SW480 (cell line): ENCODE measurements around the gene NMT2.

Experiments
- DNase-seq: peaks from one replicate; pipeline ENCODE4 v3.0.0-alpha.2; 2016; ENCODE audit warnings: low spot score

The NMT2 gene

DNA sequence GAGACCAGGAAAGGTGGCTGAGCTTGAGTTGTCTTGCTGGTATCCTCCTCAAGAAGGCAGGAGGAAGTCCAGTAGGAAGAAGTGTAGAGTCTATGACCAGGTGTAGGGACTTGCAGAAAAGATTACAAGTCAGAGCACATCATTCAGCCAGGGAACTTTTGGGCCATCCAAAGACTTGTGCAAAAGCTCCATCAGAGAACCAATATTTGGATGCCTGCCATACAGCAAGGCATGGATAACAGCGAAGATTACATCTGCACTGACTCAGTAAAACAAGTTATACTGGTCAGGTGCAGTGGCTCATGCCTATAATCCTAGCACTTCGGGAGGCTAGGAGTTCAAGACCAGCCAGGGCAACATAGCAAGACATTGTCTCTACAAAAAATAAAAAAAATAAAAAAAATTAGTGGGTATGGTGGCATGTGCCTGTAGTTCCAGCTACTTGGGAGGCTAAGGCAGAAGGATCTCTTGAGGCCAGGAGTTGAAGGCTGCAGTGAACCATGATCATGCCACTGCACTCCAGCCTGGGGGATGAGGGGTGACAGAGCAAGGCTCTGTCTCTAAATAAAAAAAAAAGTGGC is 13.2 kb upstream of the NMT2 start:
- DNase-seq, result no peak

DNA sequence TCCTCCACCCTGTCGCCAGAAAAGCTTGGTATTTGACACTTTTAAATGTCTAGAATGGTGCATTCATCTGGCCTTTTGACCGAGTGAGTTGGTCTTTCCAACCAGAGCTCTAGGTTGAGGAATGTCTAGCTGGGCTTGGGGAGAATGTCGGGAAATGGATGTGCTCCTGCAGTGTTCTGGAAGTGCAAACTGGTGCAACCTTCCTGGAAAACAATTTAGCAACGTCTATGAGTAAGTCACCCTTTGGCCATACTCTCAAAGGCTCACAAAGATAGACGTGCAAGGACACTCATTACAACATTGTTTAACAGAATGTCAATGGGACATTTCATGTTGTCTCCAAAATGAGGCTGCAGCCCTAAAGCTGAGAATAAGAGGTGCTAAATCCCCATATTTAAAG is 12.2 kb upstream of the NMT2 start:
- DNase-seq, result no peak

DNA sequence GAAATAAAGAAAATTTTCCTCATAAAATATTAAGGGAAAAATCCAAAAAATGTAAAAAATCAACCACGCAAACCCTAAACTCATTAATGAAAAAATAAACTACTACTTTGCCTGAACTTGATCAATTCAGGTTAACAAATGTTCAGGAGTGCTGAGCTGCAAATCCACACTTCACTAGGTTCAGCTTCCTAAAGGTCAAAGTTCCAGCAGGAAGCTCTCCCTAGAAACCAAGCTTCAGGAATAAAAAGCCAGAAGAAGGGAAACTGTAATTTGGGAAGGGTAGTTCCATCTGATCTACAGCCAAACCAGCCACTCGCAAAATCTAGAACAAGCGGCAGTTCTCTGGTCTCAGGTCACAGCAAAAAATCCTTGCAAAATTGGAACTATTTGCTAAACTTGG is 7.8 kb upstream of the NMT2 start:
- no peak for DNase-seq

DNA sequence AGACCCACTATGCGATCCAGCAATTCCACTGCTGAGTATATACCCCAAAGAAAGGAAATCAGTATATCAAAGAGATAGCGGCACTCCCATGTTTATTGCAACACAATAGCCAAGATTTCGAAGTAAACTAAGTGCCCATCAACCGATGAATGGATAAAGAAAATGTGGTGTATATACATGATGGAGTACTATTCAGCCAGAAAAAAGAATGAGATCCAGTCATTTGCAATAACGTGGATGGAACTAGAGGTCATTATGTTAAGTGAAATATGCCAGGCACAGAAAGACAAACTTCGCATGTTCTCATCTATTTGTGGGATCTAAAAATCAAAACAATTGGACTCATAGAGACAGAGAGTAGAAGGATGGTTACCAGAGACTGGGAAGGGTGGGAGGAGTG is 7.1 kb upstream of the NMT2 start:
- DNase-seq, result no peak

GRCh38 chr10:15172306-15172840 is 3.9 kb upstream of the NMT2 start:
- no peak for DNase-seq

DNA sequence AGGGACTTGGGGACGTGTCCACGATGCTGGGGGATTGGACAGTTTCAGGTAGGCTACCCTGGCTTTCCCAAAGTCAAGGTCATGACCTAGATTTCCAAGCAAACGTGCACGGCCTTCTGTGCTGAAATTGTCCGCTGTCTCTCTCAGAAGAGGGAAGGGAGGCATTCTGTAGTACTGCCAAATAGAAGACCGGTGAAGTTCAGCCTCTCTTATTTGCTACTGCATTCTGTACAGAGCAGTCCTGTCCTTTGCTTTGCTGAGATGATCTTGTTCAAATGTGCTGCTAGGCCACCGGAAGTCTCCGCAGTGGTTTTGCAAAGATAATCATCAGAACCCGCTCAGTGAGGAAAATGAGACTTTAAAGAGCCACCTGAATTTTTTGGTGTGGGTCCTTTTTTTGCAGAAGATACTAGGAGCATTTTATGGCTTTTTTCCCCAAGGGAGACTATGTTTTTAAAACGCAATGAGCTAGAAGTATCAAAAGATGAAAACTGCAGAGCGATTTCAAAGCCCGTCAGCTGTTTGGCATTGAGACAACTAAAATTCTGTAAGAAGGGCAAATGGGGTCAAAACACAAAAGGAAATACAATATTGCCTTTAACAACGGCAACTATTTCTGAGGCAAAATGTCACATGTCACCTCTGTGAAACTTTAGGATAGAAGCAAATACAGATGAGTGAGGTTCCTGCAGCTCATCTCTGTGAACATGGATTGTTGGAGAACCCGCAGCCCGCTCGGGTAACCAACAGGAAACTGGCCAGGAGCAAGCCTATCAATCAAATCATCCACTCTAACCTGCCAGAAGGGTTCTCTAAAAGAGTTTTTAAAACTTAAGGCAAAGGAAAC is 1.3 kb upstream of the NMT2 start:
- no peak for DNase-seq

GRCh38 chr10:15168786-15169554 is 477 bp upstream of the NMT2 start:
- DNase-seq, result peak; percentile 85

GRCh38 chr10:15167411-15168290 is 842 bp downstream of the NMT2 start:
- peak; percentile 55 for DNase-seq

DNA sequence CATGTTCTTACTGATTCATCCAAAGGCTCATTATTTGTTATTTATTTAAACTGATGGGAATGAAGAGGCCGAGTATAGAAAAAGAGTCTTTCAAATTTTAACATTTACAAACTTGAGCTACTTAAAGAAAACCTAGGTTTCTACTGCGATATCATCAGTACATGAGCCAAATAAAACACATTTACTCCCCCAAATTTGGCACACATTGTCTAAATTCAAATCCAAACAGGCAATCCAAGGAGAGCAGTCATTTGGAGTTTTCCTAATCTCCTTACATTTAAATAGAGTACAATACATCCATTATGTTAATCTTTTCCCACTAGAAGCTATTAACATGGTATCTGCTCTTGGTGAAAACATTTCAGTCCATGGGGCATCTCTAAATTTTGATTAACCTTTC is 2.2 kb downstream of the NMT2 start:
- DNase-seq, result no peak

GRCh38 chr10:15163253-15163828 is 5.2 kb downstream of the NMT2 start:
- no peak for DNase-seq

DNA sequence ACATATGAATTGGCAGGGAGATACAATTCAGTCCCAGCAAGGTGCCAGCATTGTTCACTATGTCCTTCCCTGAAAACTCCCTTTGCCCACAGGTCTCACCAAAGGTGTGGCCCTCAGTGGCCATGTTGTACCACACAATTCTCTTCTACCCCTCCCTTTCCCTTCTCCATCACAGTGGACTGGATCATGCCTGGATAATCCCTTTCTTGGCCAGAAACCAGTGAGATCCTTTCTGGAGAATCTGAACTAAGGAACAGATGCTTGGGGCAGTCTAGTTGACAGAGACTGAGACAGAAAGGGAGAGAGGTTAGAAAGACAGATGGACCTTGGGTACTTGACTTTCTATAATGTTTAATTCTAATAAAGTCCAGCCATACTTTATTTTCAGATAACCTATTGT is 9.5 kb downstream of the NMT2 start:
- DNase-seq, result no peak

- DNase-seq, result no peak
Measured at GRCh38 chr10:15158448-15158847, 10.0 kb downstream of the NMT2 start.

GRCh38 chr10:15155978-15156656 is 12.4 kb downstream of the NMT2 start:
- no peak for DNase-seq

- no peak for DNase-seq
Measured at GRCh38 chr10:15152556-15152955, 15.9 kb downstream of the NMT2 start.

- DNase-seq, result no peak
Measured at GRCh38 chr10:15150563-15150962, 17.9 kb downstream of the NMT2 start.

DNA sequence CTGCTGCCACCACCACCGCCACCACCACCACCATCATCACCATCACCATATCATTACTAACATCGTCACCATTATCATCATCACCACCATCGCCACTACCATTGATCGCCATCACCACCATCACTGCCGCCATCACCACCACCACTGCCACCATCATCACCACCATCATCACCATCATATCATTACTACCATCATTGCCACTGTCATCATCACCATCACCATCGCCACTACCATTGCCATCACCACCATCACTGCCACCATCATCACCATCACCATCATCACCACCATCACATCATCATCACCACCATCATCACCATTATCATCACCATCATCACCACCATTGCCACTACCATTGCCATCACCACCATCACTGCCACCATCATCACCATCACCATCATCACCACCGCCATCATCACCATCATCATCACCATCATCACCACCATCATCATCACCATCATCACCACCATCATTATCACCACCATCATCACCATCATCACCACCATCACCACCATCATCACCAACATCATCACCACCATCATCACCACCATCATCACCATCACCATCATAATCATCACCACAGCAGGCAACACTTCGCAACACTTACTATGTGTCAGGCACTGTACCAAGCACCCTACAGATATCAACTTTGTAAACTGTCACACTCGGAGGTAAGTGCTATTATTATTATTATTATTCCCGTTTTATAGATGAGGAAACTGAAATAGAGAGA is 19.3 kb downstream of the NMT2 start:
- no peak for DNase-seq

GRCh38 chr10:15147594-15148392 is 20.7 kb downstream of the NMT2 start:
- no peak for DNase-seq

DNA sequence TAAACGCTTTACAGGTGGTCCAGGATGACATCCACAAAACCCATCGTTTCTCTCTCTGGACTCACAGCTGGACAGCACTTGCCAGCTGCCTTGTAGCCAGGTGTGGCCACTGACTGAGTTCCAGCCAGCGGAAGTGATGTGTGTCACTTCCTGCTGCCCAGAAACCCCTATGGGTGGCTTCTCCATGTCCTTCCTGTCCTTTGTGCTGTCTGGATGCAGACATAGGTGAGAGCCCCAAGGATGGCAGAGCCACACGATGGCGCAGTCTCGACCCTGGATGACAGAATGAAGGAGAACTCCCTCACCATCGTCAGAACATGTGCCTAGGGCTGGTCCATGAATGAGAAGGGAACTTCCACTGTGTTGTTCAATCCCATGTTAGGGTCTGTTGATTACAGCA is 22.1 kb downstream of the NMT2 start:
- no peak for DNase-seq

- no peak for DNase-seq
Measured at GRCh38 chr10:15144788-15145187, 23.7 kb downstream of the NMT2 start.
